ENCODE measurements around the gene ARFIP1. TPM values are rescaled to one million over a fixed set of nuclear protein-coding genes. Genes with fewer than 3 reads are reported as not detected.
"Not testable (repeated sequence)": the region's sequence is repeated elsewhere in the genome, so short reads cannot be mapped to it uniquely, and the experiment has no call there.

The ARFIP1 gene
- total and polyA plus RNA-seq, 2 of the 8 experiments (the other 6 are each of a cell fraction or from before 2014, with no cell fraction given): 13.5 to 38.0 TPM

GRCh38 chr4:152898133-152898532 is 118.4 kb downstream of the ARFIP1 start:
- H3K9ac ChIP-seq (replicated peaks in 1 of 4; ENCODE audit: extremely low read depth in 1 of 4, low read depth in 3 of 4, low read length in 3 of 4); H3K27me3 ChIP-seq (replicated peaks in 1 of 4; ENCODE audit: control insufficient read depth in 3 of 4, extremely low read depth in 1 of 4, insufficient read depth in 3 of 4, low read length in 3 of 4); H3K4me2 ChIP-seq (ENCODE audit: insufficient read depth in 1 of 2, low read depth in 2 of 2, low read length in 2 of 2); H2AK5ac ChIP-seq (ENCODE audit: low read depth, low read length); DNase-seq (ENCODE audit: low read depth in 1 of 2, low spot score in 2 of 2); H2BK120ac ChIP-seq (replicated peaks; ENCODE audit: low read depth, low read length); POLR2A ChIA-PET (ENCODE audit: partially characterized antibody); H3K4me3 ChIP-seq (ENCODE audit: extremely low read depth in 1 of 4, insufficient read depth in 2 of 4, low read depth in 3 of 4, low read length in 4 of 4); H4K91ac ChIP-seq (replicated peaks; ENCODE audit: insufficient read length, low read length); H2BK5ac ChIP-seq (ENCODE audit: low read depth, low read length); H3K4ac ChIP-seq (replicated peaks; ENCODE audit: insufficient read length, low read depth, low read length); H3K23me2 ChIP-seq (ENCODE audit: low read depth, low read length); H3K79me2 ChIP-seq (ENCODE audit: control insufficient read depth in 1 of 2, insufficient read depth in 2 of 2, low read length in 2 of 2); H4K8ac ChIP-seq (ENCODE audit: extremely low read depth, insufficient read depth, low read length); H3K27ac ChIP-seq (ENCODE audit: low read depth, low read length); H3K18ac ChIP-seq (ENCODE audit: extremely low read depth, low read length); H3K9me3 ChIP-seq (ENCODE audit: insufficient read depth in 2 of 2, low read depth in 1 of 2, low read length in 1 of 2); H4K5ac ChIP-seq (ENCODE audit: insufficient read length, low read depth, low read length); H2BK12ac ChIP-seq (ENCODE audit: low read depth, low read length); H3K79me1 ChIP-seq (ENCODE audit: low read depth, low read length); H3K56ac ChIP-seq (replicated peaks; ENCODE audit: insufficient read length, low read depth, low read length); H3K4me1 ChIP-seq (replicated peaks in 1 of 4; ENCODE audit: control insufficient read depth in 3 of 4, insufficient read depth in 4 of 4, low read length in 3 of 4); H2BK15ac ChIP-seq (ENCODE audit: low read length); H3K14ac ChIP-seq (ENCODE audit: insufficient read length); H4K20me1 ChIP-seq (replicated peaks in 1 of 2; ENCODE audit: control insufficient read depth in 1 of 2, insufficient read depth in 2 of 2, low read length in 2 of 2); H3K36me3 ChIP-seq (ENCODE audit: control insufficient read depth in 2 of 4, insufficient read depth in 4 of 4, low read length in 3 of 4); H2BK20ac ChIP-seq (ENCODE audit: low read length); H3K23ac ChIP-seq (ENCODE audit: insufficient read length); FAIRE-seq; H2AFZ ChIP-seq (ENCODE audit: low read length): not testable (repeated sequence)
- WGBS, 2 experiments (ENCODE audit: extremely low coverage in 1 of 2, insufficient coverage in 1 of 2, insufficient read length in 1 of 2, insufficient replicate concordance in 2 of 2, low coverage in 1 of 2, low lambda C conversion rate in 2 of 2, missing lambda C conversion rate in 1 of 2): 95% methylated on average over 6 of the region's 6 CpGs; no CpG with 5 or more reads in 1 of the 2 experiments
- TF ChIP-seq BACH1 (IDR thresholded peaks at IDR 0.05; ENCODE audit: low read length) (peak; percentile 25; the same call in 1 of the 2 replicates), MAFK (IDR thresholded peaks at IDR 0.05; ENCODE audit: low read depth, low read length) (peak; percentile 40; the same call in 1 of the 2 replicates)
- CTCF ChIA-PET (ENCODE audit: partially characterized antibody): interaction anchor here (1.0 kb wide), 1 partner anchor 12 kb away, joined by 3 read pairs; no protein-coding TSS in a partner anchor
